HG03103 (cell line): ENCODE measurements around the gene CDKL5.

Experiments used
- ATAC-seq: cut with Tn5 transposase; IDR thresholded peaks from one replicate; pipeline ENCODE4 v1.9.1; 2021; ENCODE audit warnings: low read depth; ENCODE audit not compliant: unreplicated experiment

The CDKL5 gene

DNA sequence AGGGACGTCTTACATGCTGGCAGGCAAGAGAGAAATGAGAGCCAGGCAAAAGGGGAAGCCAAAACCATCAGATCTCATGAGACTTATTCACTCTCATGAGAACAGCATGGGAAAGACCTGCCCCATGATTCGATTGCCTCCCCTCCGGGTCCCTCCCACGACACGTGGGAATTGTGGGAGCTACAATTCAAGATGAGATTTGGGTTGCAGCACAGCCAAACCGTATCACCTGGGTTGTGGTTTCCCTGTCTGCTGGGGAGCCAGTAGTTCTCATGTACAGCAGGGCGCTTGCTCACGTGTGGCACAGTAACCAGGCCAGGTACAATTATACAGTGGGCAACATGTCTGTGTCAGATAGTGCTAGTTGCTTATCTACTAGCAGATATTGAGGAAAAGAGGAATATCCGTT is 257.6 kb downstream of the CDKL5 start:
- no peak for ATAC-seq

DNA sequence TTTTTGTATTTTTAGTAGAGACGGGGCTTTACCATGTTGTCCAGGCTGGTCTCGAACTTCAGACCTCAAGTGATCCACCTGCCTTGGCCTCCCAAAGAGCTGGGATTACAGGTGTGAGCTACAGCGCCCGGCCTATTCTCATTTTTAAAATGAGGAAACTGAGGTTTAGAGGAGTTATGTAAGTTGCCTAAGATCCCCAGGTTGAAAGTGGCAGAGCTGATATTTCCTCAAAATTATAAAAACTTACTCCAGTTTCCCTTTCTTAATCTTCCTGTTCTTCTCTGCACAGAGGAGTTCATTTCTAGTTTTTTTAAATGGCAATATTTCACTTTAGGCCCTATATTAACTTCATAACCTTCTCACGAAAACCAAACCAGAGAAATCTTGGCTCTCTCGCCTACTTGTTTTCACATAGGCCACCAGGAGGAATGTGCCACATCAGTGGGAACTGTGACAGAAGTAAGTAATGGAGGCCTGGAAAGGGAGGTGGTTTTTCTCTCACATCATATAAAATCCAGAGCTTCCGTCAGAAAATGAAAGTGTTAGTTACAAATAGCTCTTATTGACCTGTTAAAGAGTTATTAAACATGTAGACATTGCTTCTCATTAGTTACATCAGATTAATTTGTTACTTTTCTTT is 262.6 kb downstream of the CDKL5 start:
- ATAC-seq: no peak

- ATAC-seq: no peak
Measured at GRCh38 chrX:18691431-18691830, 266.0 kb downstream of the CDKL5 start.

DNA sequence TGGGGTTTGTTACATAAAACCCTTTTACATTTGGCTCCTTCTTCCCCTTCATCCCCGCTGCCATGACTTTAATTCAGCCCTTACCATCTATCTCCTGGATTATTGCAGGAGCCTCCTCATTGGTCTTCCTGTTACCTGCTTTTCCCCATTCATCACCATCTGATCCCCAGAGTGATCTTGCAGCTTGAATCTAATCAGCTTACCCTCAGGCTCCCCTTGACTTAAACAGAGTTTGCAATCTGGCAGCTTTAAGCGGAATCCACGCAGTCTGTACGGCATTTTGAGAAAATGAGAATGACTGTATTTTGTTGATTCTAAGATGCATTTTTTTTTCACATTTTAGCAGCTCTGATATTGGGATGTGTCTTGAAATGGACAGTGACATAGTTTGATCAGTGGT is 267.1 kb downstream of the CDKL5 start:
- ATAC-seq: no peak

DNA sequence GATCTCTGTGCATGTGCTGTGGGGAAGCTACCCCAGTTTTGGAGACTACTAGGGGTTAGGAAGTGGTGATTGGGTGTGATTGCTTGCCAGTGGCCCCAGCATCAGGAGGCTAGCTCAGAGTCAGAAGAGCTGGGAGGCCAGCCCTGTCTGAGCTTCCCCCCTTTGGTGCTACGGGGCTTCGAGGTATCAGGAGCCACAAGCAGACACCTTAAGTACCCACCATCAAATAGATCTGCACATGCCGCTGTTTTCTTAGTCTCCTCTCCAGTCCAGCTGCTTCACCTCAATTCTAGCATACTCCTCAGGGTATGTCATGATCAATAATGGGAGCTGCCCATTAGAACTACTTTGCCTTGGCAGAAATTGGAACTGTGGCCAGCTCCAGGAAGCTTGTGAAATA is 271.2 kb downstream of the CDKL5 start:
- no peak for ATAC-seq

DNA sequence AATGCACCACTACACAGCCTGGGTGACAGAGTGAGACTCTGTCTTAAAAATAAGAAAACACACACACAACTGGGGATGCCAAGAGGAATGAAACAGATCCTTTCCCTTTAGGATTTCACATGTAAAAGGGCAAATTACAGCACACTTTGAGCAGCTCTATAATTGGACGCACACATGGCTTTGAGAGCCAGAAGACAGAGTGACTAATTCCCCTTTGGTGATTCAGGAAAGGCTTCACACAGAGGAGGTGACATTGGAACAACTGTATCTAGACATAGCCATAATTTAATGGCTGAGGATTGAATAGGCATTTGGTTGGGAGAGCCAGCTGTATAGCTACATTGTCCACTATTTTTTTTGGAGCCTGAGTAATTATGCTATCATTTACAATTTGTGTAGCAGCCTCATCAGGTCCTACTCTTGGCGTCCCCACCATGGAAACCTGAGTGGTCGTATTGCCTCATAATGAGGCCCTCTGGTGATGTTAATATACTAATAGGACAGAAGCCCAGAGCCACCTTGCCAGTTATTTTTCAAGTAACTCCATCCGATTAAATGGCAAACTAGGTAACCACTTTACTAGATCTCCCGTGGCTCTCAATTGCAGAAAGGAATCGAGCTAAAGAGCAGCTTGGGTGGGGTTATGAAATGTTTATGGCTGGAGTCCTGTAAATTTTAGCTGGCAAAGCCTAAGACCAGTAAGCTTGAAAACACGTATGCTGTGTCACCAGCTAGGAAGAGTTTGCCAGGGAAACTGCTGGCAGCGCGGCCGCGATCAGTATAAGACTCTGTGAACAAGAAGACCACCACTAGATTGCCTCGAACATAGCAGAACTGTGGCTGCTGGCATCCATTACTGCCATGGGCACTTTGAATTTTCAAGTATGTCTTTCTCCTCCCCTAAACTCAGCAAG is 273.6 kb downstream of the CDKL5 start:
- no peak for ATAC-seq

DNA sequence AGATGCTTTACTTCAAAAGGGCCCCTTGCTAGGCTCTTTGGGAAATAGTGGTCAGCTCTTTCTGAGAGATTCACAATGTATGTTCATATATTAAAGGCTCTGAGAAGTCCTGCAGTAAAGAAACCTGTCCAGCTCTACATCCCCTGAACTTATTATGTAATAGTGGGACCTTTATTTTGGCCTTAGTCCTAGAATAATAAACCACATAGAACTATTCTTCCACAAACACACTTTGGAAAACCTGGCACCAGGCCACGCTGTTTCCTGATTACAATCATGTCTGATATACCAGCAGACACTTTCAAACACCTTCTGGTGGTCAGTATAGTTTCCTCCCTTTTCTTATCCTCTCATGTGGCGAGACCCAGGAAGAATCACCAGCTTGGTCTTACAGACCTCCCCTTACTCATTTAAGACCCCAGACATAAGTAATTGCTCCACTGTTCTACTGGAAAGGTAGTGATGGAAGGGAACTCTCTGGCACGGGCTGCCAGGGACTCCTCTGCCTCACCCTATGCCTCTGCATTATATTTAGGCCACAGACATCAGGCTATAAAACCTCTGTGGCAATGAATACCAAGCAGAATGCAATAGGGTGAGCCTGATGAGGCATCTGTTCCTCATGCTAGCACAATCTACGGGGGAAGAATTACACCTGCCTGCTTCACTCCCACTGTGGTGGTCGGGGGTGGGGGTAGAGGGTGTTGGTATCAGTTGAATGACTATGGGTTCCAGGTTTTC is 276.4 kb downstream of the CDKL5 start:
- ATAC-seq: no peak

- no peak for ATAC-seq
Measured at GRCh38 chrX:18702362-18703195, 277.2 kb downstream of the CDKL5 start.
